H9 (cell line): ENCODE data around the gene PDE8A. TPM values are rescaled to one million over a fixed set of nuclear protein-coding genes. Genes with fewer than 3 reads are reported as not detected.

Experiments used
- DNase-seq: peaks from one replicate; pipeline ENCODE4 v3.0.0-alpha.2; 2017
- H2AFZ ChIP-seq: one replicate; pipeline ENCODE4 v1.6.1; 2013; ENCODE audit warnings: mild to moderate bottlenecking, low read length, control low read depth, moderate library complexity
- H2AK5ac ChIP-seq: 2 replicates; pipeline ENCODE4 v1.6.1; 2013; ENCODE audit warnings: low read length, control low read depth, mixed read lengths; ENCODE audit not compliant: insufficient read length
- H2BK120ac ChIP-seq: one replicate; pipeline ENCODE4 v1.6.1; 2013; ENCODE audit warnings: low read depth, mild to moderate bottlenecking, low read length, control low read depth, inconsistent platforms; ENCODE audit not compliant: poor library complexity, severe bottlenecking
- H2BK12ac ChIP-seq: 2 replicates; pipeline ENCODE4 v1.6.1; 2013; ENCODE audit warnings: low read length, control low read depth, mixed read lengths, low read depth; ENCODE audit not compliant: insufficient read length
- H2BK15ac ChIP-seq: 2 replicates; pipeline ENCODE4 v1.6.1; 2013; ENCODE audit warnings: low read depth, low read length, control low read depth
- H2BK20ac ChIP-seq: one replicate; pipeline ENCODE4 v1.6.1; 2013; ENCODE audit warnings: low read depth, mild to moderate bottlenecking, low read length, control low read depth, inconsistent platforms; ENCODE audit not compliant: poor library complexity, severe bottlenecking
- H2BK5ac ChIP-seq: 2 replicates; pipeline ENCODE4 v1.6.1; 2013; ENCODE audit warnings: low read length, control low read depth, mixed read lengths; ENCODE audit not compliant: insufficient read length
- H3K14ac ChIP-seq: 2 replicates; pipeline ENCODE4 v1.6.1; 2013; ENCODE audit warnings: low read length, control low read depth; ENCODE audit not compliant: insufficient read depth
- H3K18ac ChIP-seq: 2 replicates; pipeline ENCODE4 v1.6.1; 2013; ENCODE audit warnings: low read depth, mild to moderate bottlenecking, mixed read lengths, low read length, control low read depth; ENCODE audit not compliant: insufficient read length
- H3K23ac ChIP-seq: 2 replicates; pipeline ENCODE4 v1.6.1; 2013; ENCODE audit warnings: low read length, control low read depth, mixed read lengths, low read depth; ENCODE audit not compliant: insufficient read length
- H3K23me2 ChIP-seq: 2 replicates; pipeline ENCODE4 v1.6.1; 2013; ENCODE audit warnings: low read depth, mild to moderate bottlenecking, mixed read lengths, low read length, control low read depth; ENCODE audit not compliant: insufficient read length, poor library complexity, severe bottlenecking
- H3K27ac ChIP-seq: 2 replicates; pipeline ENCODE4 v1.5.1; 2013; ENCODE audit warnings: low read length, control low read depth, mixed read lengths, low read depth; ENCODE audit not compliant: insufficient read length
- H3K27me3 ChIP-seq: 2 replicates; pipeline ENCODE4 v1.6.1; 2013; ENCODE audit warnings: low read length, control low read depth, inconsistent platforms; ENCODE audit not compliant: insufficient read depth
- H3K4ac ChIP-seq: 2 replicates; pipeline ENCODE4 v1.6.1; 2013; ENCODE audit warnings: low read depth, mild to moderate bottlenecking, control low read depth, inconsistent platforms, low read length, moderate library complexity
- H3K4me1 ChIP-seq: 2 replicates; pipeline ENCODE4 v1.6.1; 2013; ENCODE audit warnings: low read length, control low read depth, inconsistent platforms; ENCODE audit not compliant: insufficient read depth
- H3K4me2 ChIP-seq: 2 replicates; pipeline ENCODE4 v1.6.1; 2013; ENCODE audit warnings: low read length, control low read depth, mixed read lengths; ENCODE audit not compliant: insufficient read length, insufficient read depth
- H3K56ac ChIP-seq: 2 replicates; pipeline ENCODE4 v1.6.1; 2013; ENCODE audit warnings: low read depth, mild to moderate bottlenecking, mixed read lengths, low read length, control low read depth; ENCODE audit not compliant: insufficient read length
- H3K79me1 ChIP-seq: 2 replicates; pipeline ENCODE4 v1.6.1; 2013; ENCODE audit warnings: low read depth, mild to moderate bottlenecking, moderate library complexity, low read length, control low read depth, inconsistent platforms; ENCODE audit not compliant: insufficient read depth, poor library complexity, severe bottlenecking
- H3K79me2 ChIP-seq: 2 replicates; pipeline ENCODE4 v1.6.1; 2013; ENCODE audit warnings: low read length, control low read depth, inconsistent platforms; ENCODE audit not compliant: insufficient read depth
- H3K9ac ChIP-seq: 2 replicates; pipeline ENCODE4 v1.6.1; 2013; ENCODE audit warnings: low read length, control low read depth, mixed read lengths; ENCODE audit not compliant: insufficient read length; ENCODE audit errors: extremely low read depth
- H3K9me3 ChIP-seq: one replicate; pipeline ENCODE4 v1.6.1; 2013; ENCODE audit warnings: low read depth, low read length, inconsistent platforms; ENCODE audit not compliant: control insufficient read depth
- H3T11ph ChIP-seq: one replicate; pipeline ENCODE4 v1.6.1; 2013; ENCODE audit warnings: mild to moderate bottlenecking, low read length, control low read depth, inconsistent platforms
- H4K20me1 ChIP-seq: one replicate; pipeline ENCODE4 v1.6.1; 2013; ENCODE audit not compliant: control insufficient read depth, insufficient read length, insufficient read depth
- H4K5ac ChIP-seq: 2 replicates; pipeline ENCODE4 v1.6.1; 2013; ENCODE audit warnings: low read depth, mild to moderate bottlenecking, mixed read lengths, low read length, control low read depth; ENCODE audit not compliant: insufficient read length
- H4K8ac ChIP-seq: replicated peaks from 2 replicates; pipeline ENCODE4 v1.6.1; 2013; ENCODE audit warnings: low read length, control low read depth, mixed read lengths, low read depth; ENCODE audit not compliant: insufficient read length
- H4K91ac ChIP-seq: 2 replicates; pipeline ENCODE4 v1.6.1; 2013; ENCODE audit warnings: low read depth, mild to moderate bottlenecking, moderate library complexity, mixed read lengths, low read length, control low read depth; ENCODE audit not compliant: insufficient read length
- H3K27ac Mint-ChIP-seq, 3 experiments: 2 replicates in 2 of 3; 3 replicates in 1 of 3; pipeline ENCODE4 v1.8.0; 2020 to 2021; ENCODE audit warnings: mixed read lengths in 3 of 3, mild to moderate bottlenecking in 1 of 3, moderate library complexity in 1 of 3
- H3K27me3 Mint-ChIP-seq: 2 replicates; pipeline ENCODE4 v1.8.0; 2021; ENCODE audit warnings: low read depth, mild to moderate bottlenecking, moderate library complexity, mixed read lengths
- H3K36me3 Mint-ChIP-seq, 3 experiments: 2 replicates in 2 of 3; 3 replicates in 1 of 3; pipeline ENCODE4 v1.8.0; 2020 to 2021; ENCODE audit warnings: low read depth in 3 of 3, mixed read lengths in 3 of 3; ENCODE audit not compliant: insufficient read depth in 1 of 3
- H3K4me1 Mint-ChIP-seq, 2 experiments: 2 replicates each; pipeline ENCODE4 v1.8.0; 2020; ENCODE audit warnings: mixed read lengths in 2 of 2
- H3K4me3 Mint-ChIP-seq, 2 experiments: 2 replicates in 1 of 2; 3 replicates in 1 of 2; pipeline ENCODE4 v1.8.0; 2020 to 2021; ENCODE audit warnings: mild to moderate bottlenecking in 2 of 2, mixed read lengths in 2 of 2, moderate library complexity in 1 of 2
- H3K9me3 Mint-ChIP-seq, 2 experiments: 2 replicates in 1 of 2; 3 replicates in 1 of 2; pipeline ENCODE4 v1.8.0; 2020; ENCODE audit warnings: mild to moderate bottlenecking in 2 of 2, mixed read lengths in 2 of 2, moderate library complexity in 1 of 2
- WGBS: extraction: QIAGEN DNeasy Blood & Tissue Kit; methylation state at CpG from one replicate; pipeline ENCODE4 v1.1.7; 2013; ENCODE audit warnings: missing lambda C conversion rate, low lambda C conversion rate, mixed read lengths; ENCODE audit not compliant: insufficient read length; ENCODE audit errors: extremely low coverage; 5-methylcytosine and 5-hydroxymethylcytosine counted together
- total RNA-seq: library from RNA; stranded (reverse); gene quantifications from 2 replicates; pipeline ENCODE4 v1.2.1, GENCODE V29; 2021
- TF ChIP-seq, protein P1 (sequence below): fragments of 200-600 bp; sonication (generic); conservative IDR thresholded peaks from 3 replicates; pipeline ENCODE4 v1.8.0; 2021; ENCODE audit warnings: antibody characterized with exemption, mild to moderate bottlenecking

The PDE8A gene
- total RNA-seq, 1 experiment from 2014 or later, result 9.3 TPM

DNA sequence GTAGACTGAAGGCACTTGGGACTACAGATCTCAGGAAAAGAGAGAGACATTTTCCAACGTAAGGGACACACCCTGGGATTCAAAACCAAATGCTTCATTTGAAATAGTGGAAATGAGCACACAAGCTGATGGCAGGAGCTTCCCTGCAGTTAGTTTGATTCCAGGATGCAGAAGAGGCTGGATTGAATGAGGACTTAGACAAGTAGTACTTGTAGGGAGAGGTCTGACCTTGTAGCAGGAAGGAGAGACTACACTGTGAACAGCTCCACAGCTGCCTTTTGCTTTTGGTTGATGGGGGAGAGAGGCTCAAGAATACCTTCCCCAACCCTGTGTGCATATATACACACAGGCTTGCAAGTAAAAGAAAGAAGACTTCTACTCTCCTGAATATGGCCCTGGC, 51.5 kb downstream of the PDE8A start:
- no peaks in the 10 kb centered on the region; the same call in 1 of the 2 replicates for H3K79me2 ChIP-seq
- H2BK15ac ChIP-seq, result no peak overlapping the region
- no peak overlapping the region for H2AK5ac ChIP-seq
- 0 out of 2 replicates have a peak, but pooled peaks cover 2% of the 10 kb centered on the region for H3K27me3 Mint-ChIP-seq
- H3K36me3 Mint-ChIP-seq, result no peaks in the 10 kb centered on the region
- WGBS, result no CpG with 5 or more reads among the region's 1 CpG
- H3K79me1 ChIP-seq, result no peaks in the 10 kb centered on the region
- H4K5ac ChIP-seq, result no peak overlapping the region
- H3K4me1 Mint-ChIP-seq, result peaks cover 33 to 48% of the 10 kb centered on the region in 2 experiments
- no peak overlapping the region for H2AFZ ChIP-seq
- no peak overlapping the region for H3K9ac ChIP-seq
- H2BK20ac ChIP-seq, result no peak overlapping the region
- no peaks in the 10 kb centered on the region for H4K20me1 ChIP-seq
- H3K9me3 Mint-ChIP-seq, result no peaks in the 10 kb centered on the region
- no peak overlapping the region for H4K8ac ChIP-seq
- H2BK5ac ChIP-seq, result no peak overlapping the region
- TF ChIP-seq, protein P1, sequence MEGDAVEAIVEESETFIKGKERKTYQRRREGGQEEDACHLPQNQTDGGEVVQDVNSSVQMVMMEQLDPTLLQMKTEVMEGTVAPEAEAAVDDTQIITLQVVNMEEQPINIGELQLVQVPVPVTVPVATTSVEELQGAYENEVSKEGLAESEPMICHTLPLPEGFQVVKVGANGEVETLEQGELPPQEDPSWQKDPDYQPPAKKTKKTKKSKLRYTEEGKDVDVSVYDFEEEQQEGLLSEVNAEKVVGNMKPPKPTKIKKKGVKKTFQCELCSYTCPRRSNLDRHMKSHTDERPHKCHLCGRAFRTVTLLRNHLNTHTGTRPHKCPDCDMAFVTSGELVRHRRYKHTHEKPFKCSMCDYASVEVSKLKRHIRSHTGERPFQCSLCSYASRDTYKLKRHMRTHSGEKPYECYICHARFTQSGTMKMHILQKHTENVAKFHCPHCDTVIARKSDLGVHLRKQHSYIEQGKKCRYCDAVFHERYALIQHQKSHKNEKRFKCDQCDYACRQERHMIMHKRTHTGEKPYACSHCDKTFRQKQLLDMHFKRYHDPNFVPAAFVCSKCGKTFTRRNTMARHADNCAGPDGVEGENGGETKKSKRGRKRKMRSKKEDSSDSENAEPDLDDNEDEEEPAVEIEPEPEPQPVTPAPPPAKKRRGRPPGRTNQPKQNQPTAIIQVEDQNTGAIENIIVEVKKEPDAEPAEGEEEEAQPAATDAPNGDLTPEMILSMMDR, result no peak
- H3K27ac Mint-ChIP-seq, result peak overlapping the region in 1 of 3 experiments; percentile 59; a peak in 2 of 7 replicates
- H3K14ac ChIP-seq, result no peak overlapping the region
- H3K27me3 ChIP-seq, result no peaks in the 10 kb centered on the region
- no peak overlapping the region for H3K27ac ChIP-seq
- H3K4ac ChIP-seq, result no peak overlapping the region
- H3K18ac ChIP-seq, result no peak overlapping the region
- H3K56ac ChIP-seq, result no peak overlapping the region
- peaks cover 12% of the 10 kb centered on the region; the same call in 1 of the 2 replicates for H3K4me1 ChIP-seq
- H3K4me2 ChIP-seq, result no peak overlapping the region
- no peak overlapping the region for H3K4me3 Mint-ChIP-seq
- DNase-seq, result no peak
- H3K23ac ChIP-seq, result no peak overlapping the region
- no peaks in the 10 kb centered on the region for H3K23me2 ChIP-seq
- no peak overlapping the region for H3T11ph ChIP-seq
- no peaks in the 10 kb centered on the region for H3K9me3 ChIP-seq
- H2BK12ac ChIP-seq, result no peak overlapping the region
- H4K91ac ChIP-seq, result no peak overlapping the region
- no peak overlapping the region for H2BK120ac ChIP-seq
